ENCODE results near the gene ADAMTS2.

ADAMTS2 gene

GRCh38 chr5:179166886-179167841, 178.1 kb downstream of the ADAMTS2 start:
- no peaks in the 10 kb centered on the region for H3K36me3 ChIP-seq (ENCODE audit: control insufficient read depth, insufficient read depth, low read length)
- no peaks in the 10 kb centered on the region for H3K4me1 ChIP-seq
- H3K9ac ChIP-seq = no peak overlapping the region
- no peaks in the 10 kb centered on the region for H3K79me2 ChIP-seq
- no peak overlapping the region for H3K4me3 ChIP-seq (ENCODE audit: low read depth, low read length)
- no peak overlapping the region for H3K27ac ChIP-seq
- no peaks in the 10 kb centered on the region for H3K9me3 ChIP-seq (ENCODE audit: control insufficient read depth, low read length)
- H3K4me2 ChIP-seq (ENCODE audit: low read length) = peak overlapping the region; percentile 63
- TF ChIP-seq CTCF (IDR thresholded peaks at IDR 0.05) = peak; percentile 71
- no peaks in the 10 kb centered on the region for H3K27me3 ChIP-seq (ENCODE audit: control insufficient read depth, insufficient read depth, low read length)
- H2AFZ ChIP-seq = peak overlapping the region; percentile 66

- Histone ChIP-seq H3K27me3 (ENCODE audit: control insufficient read depth, insufficient read depth, low read length) (no peaks in the 10 kb centered on the region), H3K9ac (no peak overlapping the region), H3K36me3 (ENCODE audit: control insufficient read depth, insufficient read depth, low read length) (no peaks in the 10 kb centered on the region), H3K4me3 (ENCODE audit: low read depth, low read length) (no peak overlapping the region), H2AFZ (no peak overlapping the region), H3K27ac (no peak overlapping the region), H3K9me3 (ENCODE audit: control insufficient read depth, low read length) (no peaks in the 10 kb centered on the region), H3K4me1 (no peaks in the 10 kb centered on the region), H3K4me2 (ENCODE audit: low read length) (no peak overlapping the region), H3K79me2 (no peaks in the 10 kb centered on the region)
- TF ChIP-seq CTCF (IDR thresholded peaks at IDR 0.05) = no peak
Observed at GRCh38 chr5:179166171-179166885, 178.9 kb downstream of the ADAMTS2 start.

DNA sequence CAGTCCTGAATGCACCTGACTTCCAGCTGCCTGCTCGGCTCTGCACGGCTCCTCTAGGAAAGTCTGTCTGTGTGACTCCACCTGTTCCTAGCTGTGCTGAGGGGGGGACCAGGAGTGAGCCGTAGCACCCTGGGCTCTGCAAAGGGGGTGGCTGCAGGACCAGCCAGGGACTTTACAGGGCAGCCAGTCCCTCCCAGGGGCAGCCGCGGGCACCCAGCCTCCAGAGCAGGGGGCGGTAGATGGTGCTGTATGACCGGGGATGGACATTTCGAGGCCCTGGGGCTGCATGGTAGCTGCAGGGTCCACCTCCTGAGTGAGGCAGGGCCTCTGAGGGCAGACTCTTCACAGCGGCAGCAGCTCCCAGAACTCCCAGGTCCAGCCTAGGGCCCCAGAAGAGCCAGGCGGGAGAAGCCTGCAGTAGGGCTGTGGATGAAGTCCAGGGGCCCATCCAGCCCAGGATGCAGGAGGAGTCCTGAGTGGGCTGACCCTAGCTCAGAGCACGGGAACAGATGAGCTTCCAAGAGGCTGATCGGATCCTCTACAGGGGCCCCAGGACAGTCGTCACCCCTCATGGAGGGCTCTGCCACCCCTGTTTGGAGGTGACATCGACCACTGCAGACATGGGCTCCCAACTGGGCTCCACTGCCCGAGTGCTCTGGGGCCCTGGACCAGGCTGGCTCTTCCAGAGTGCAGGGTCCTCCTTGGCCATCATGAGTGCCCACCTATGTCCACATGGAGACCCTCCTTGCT, 179.7 kb downstream of the ADAMTS2 start:
- Histone ChIP-seq H2AFZ (no peak overlapping the region), H3K36me3 (ENCODE audit: control insufficient read depth, insufficient read depth, low read length) (no peaks in the 10 kb centered on the region), H3K4me1 (no peaks in the 10 kb centered on the region), H3K27ac (no peak overlapping the region), H3K9ac (no peak overlapping the region), H3K9me3 (ENCODE audit: control insufficient read depth, low read length) (no peaks in the 10 kb centered on the region), H3K27me3 (ENCODE audit: control insufficient read depth, insufficient read depth, low read length) (no peaks in the 10 kb centered on the region), H3K4me2 (ENCODE audit: low read length) (no peak overlapping the region), H3K79me2 (no peaks in the 10 kb centered on the region), H3K4me3 (ENCODE audit: low read depth, low read length) (no peak overlapping the region)
- TF ChIP-seq CTCF (IDR thresholded peaks at IDR 0.05) = no peak

DNA sequence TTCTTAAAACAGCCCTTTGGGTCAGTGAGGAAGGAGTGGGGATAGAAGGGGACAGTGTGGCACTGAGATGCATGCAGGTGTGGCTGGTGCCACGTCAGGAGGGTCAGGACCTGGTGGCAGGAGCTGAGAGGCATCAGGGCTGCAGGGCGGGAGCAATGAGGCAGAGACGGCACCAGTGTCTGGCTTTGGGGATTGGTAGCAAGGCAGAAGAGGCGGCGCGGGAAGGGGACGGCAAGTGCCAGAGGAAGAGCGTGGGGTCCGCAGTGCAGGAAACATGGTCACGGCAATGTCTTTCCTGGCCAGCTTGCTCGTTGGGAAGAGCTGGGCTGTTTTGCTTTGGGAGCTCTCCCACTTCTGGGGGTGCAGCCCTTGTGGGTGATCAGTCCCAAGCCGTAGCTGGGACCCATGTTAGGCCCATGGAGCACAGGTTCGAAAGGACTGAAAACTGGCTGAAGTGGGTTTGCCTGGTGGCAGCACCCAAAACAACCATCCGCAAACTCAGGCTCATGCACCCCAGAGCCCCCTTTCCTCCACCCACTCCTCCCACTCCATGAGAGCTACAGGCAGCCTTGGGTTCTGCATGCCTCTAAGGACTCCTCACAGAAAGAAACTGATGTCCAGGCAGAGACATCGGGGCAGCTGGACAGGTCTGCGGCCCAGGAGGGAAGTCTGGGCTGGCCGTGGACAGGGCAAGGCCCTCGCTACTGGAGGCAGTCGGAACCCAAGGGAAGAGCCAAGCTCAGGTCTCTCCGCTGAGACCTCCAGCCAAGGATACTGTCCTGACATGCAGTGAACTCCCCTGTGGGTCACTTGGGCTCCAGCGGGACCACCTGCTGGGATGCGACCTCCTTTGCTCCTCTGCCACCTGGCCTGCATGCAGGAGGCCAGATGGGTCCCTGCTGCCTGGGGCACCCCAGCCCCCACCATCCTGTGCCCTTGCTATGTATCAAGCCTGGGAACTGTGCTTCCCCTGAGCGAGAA, 180.6 kb downstream of the ADAMTS2 start:
- no peaks in the 10 kb centered on the region for H3K79me2 ChIP-seq
- no peaks in the 10 kb centered on the region for H3K9me3 ChIP-seq (ENCODE audit: control insufficient read depth, low read length)
- no peak overlapping the region for H2AFZ ChIP-seq
- no peaks in the 10 kb centered on the region for H3K4me1 ChIP-seq
- H3K27ac ChIP-seq = no peak overlapping the region
- no peak overlapping the region for H3K4me2 ChIP-seq (ENCODE audit: low read length)
- no peaks in the 10 kb centered on the region for H3K36me3 ChIP-seq (ENCODE audit: control insufficient read depth, insufficient read depth, low read length)
- TF ChIP-seq CTCF (IDR thresholded peaks at IDR 0.05) = no peak
- H3K27me3 ChIP-seq (ENCODE audit: control insufficient read depth, insufficient read depth, low read length) = no peaks in the 10 kb centered on the region
- no peak overlapping the region for H3K9ac ChIP-seq
- no peak overlapping the region for H3K4me3 ChIP-seq (ENCODE audit: low read depth, low read length)
